GM23248 (cell line): ENCODE results near the gene PPP2R1A.

Source experiments
- EZH2 ChIP-seq: fragments of 200-600 bp; sonication (generic); IDR thresholded peaks from 2 replicates; pipeline ENCODE4 v1.6.1; 2018; ENCODE audit warnings: antibody characterized with exemption, mild to moderate bottlenecking; ENCODE audit not compliant: insufficient read depth, poor library complexity, severe bottlenecking
- EZH2phosphoT487 ChIP-seq: fragments of 200-600 bp; sonication (generic); IDR thresholded peaks from 2 replicates; pipeline ENCODE4 v1.6.1; 2018; ENCODE audit warnings: antibody characterized with exemption, moderate library complexity, mild to moderate bottlenecking, low read depth; ENCODE audit not compliant: insufficient read depth

- no peak for TF ChIP-seq EZH2phosphoT487
- no peak for TF ChIP-seq EZH2
These were observed 19.5 kb upstream of the PPP2R1A start for GRCh38 chr19:52170304-52170703.
